Measurements from ENCODE around the gene CHST4. TPM values are rescaled to one million over a fixed set of nuclear protein-coding genes. Genes with fewer than 3 reads are reported as not detected.

Gene CHST4
- total and polyA plus RNA-seq, 2 of the 4 experiments (the other 2 are of a cell fraction): not detected

Small RNA genes within 50 kb of the gene (microRNA-seq; reads per million reads assigned to microRNA genes)
- not detected for gene RNU6-1061P (ENCODE audit: insufficient read depth, insufficient read length)

Small RNA genes within 50 kb of the gene (small RNA-seq; reads per million reads assigned to genes)
- gene RNU6-1061P: 0 reads per million in 5 experiments

Other genes starting within 250 kb of the CHST4 start
- 21.9 and 33.6 TPM in 2 replicates for gene CMTR2, start 237.0 kb upstream of the CHST4 start, total RNA-seq (2012; rRNA removed)
- 6.9 and 10.6 TPM in 2 replicates for gene CMTR2, start 237.0 kb upstream of the CHST4 start, polyA plus RNA-seq (2012; rRNA removed)
- gene CALB2, start 167.7 kb upstream of the CHST4 start, total RNA-seq (2012; rRNA removed): 0.18 TPM in 1 of 2 replicates, not detected in the other
- gene CALB2, start 167.7 kb upstream of the CHST4 start, polyA plus RNA-seq (2012; rRNA removed): 0.24 and 0.32 TPM in 2 replicates
- not detected in 2 replicates for gene TLE7, start 84.4 kb upstream of the CHST4 start, total RNA-seq (2012; rRNA removed)
- not detected in 2 replicates for gene TLE7, start 84.4 kb upstream of the CHST4 start, polyA plus RNA-seq (2012; rRNA removed)
- 8.8 and 11.7 TPM in 2 replicates for gene ZNF23, start 64.2 kb upstream of the CHST4 start, total RNA-seq (2012; rRNA removed)
- 5.9 and 7.5 TPM in 2 replicates for gene ZNF23, start 64.2 kb upstream of the CHST4 start, polyA plus RNA-seq (2012; rRNA removed)
- 2.8 and 2.9 TPM in 2 replicates for gene ZNF19, start 37.1 kb upstream of the CHST4 start, total RNA-seq (2012; rRNA removed)
- gene ZNF19, start 37.1 kb upstream of the CHST4 start, polyA plus RNA-seq (2012; rRNA removed): 0.46 and 0.89 TPM in 2 replicates
- not detected in 2 replicates for gene TAT, start 50.7 kb downstream of the CHST4 start, total RNA-seq (2012; rRNA removed)
- gene TAT, start 50.7 kb downstream of the CHST4 start, polyA plus RNA-seq (2012; rRNA removed): not detected in 2 replicates
- not detected in 2 replicates for gene MARVELD3, start 99.8 kb downstream of the CHST4 start, total RNA-seq (2012; rRNA removed)
- not detected in 2 replicates for gene MARVELD3, start 99.8 kb downstream of the CHST4 start, polyA plus RNA-seq (2012; rRNA removed)
- gene PHLPP2, start 198.3 kb downstream of the CHST4 start, total RNA-seq (2012; rRNA removed): 9.2 and 10.2 TPM in 2 replicates
- gene PHLPP2, start 198.3 kb downstream of the CHST4 start, polyA plus RNA-seq (2012; rRNA removed): 5.8 and 6.8 TPM in 2 replicates

Measured in IMR-90 (cell line).